Smooth muscle cell (in vitro differentiated cells): ENCODE measurements around the gene XNDC1N. TPM values are rescaled to one million over a fixed set of nuclear protein-coding genes. Genes with fewer than 3 reads are reported as not detected.
A peak's percentile ranks its signal among the peaks of the same experiment; 100 is the strongest.

Source experiments
- DNase-seq: peaks from one replicate; lab custom pipeline; 2025; ENCODE audit not compliant: unreplicated experiment; lab: John Stamatoyannopoulos, UW
- H2AFZ ChIP-seq: fragments of 200-600 bp; sonication (generic); 2 replicates; pipeline ENCODE4 v1.6.0; 2016; ENCODE audit warnings: antibody characterized with exemption, low read depth, mild to moderate bottlenecking
- H3F3A ChIP-seq: fragments of 200-600 bp; sonication (generic); 2 replicates; pipeline ENCODE4 v1.6.0; 2017; ENCODE audit warnings: antibody characterized with exemption, low read depth
- H3K27ac ChIP-seq: fragments of 200-600 bp; sonication (generic); 2 replicates; pipeline ENCODE4 v1.5.1; 2016; ENCODE audit warnings: low read depth, mild to moderate bottlenecking
- H3K27me3 ChIP-seq: fragments of 200-600 bp; sonication (generic); 2 replicates; pipeline ENCODE4 v1.6.1; 2016; ENCODE audit warnings: low read depth, mild to moderate bottlenecking
- H3K36me3 ChIP-seq: fragments of 200-600 bp; sonication (generic); 2 replicates; pipeline ENCODE4 v1.5.1; 2016; ENCODE audit warnings: low read depth
- H3K4me1 ChIP-seq: fragments of 200-600 bp; sonication (generic); 2 replicates; pipeline ENCODE4 v1.5.1; 2016; ENCODE audit warnings: low read depth
- H3K4me2 ChIP-seq: fragments of 200-600 bp; sonication (generic); 2 replicates; pipeline ENCODE4 v1.6.0; 2016; ENCODE audit warnings: mild to moderate bottlenecking
- H3K4me3 ChIP-seq: fragments of 200-600 bp; sonication (generic); 2 replicates; pipeline ENCODE4 v1.5.1; 2016; ENCODE audit warnings: mild to moderate bottlenecking
- H3K79me2 ChIP-seq: fragments of 200-600 bp; sonication (generic); 2 replicates; pipeline ENCODE4 v1.6.0; 2016; ENCODE audit warnings: low read depth, mild to moderate bottlenecking
- H3K9ac ChIP-seq: fragments of 200-600 bp; sonication (generic); 2 replicates; pipeline ENCODE4 v1.6.0; 2016; ENCODE audit warnings: low read depth
- H3K9me3 ChIP-seq: fragments of 200-600 bp; sonication (generic); replicated peaks from 2 replicates; pipeline ENCODE4 v1.5.1; 2016; ENCODE audit warnings: low read depth
- H4K20me1 ChIP-seq: fragments of 200-600 bp; sonication (generic); 2 replicates; pipeline ENCODE4 v1.6.0; 2016; ENCODE audit warnings: low read depth
- WGBS: methylation state at CpG from one replicate; pipeline ENCODE4 v1.1.7; 2016; ENCODE audit warnings: low lambda C conversion rate; 5-methylcytosine and 5-hydroxymethylcytosine counted together
- polyA plus RNA-seq: library from polyadenylated mRNA; unstranded; fragments of >200 nt; fragmentation: Nextera tagmentation; extraction: Ambion mirVana; gene quantifications from 2 replicates; pipeline ENCODE4 v1.2.1, GENCODE V29; 2016
- total RNA-seq: library from RNA; depleted of rRNA; stranded (reverse); fragments of >200 nt; gene quantifications from 2 replicates; pipeline ENCODE4 v1.2.3, GENCODE V29; 2014
- TF ChIP-seq, protein P1 (sequence below): fragments of 200-600 bp; sonication (generic); IDR thresholded peaks from 2 replicates; pipeline ENCODE4 v1.5.1; 2017; ENCODE audit warnings: borderline replicate concordance, mild to moderate bottlenecking, antibody characterized with exemption; ENCODE audit not compliant: insufficient read depth, poor library complexity, severe bottlenecking

XNDC1N gene
- total and polyA plus RNA-seq, 2 experiments from 2014 or later, result 1.1 to 1.4 TPM

DNA sequence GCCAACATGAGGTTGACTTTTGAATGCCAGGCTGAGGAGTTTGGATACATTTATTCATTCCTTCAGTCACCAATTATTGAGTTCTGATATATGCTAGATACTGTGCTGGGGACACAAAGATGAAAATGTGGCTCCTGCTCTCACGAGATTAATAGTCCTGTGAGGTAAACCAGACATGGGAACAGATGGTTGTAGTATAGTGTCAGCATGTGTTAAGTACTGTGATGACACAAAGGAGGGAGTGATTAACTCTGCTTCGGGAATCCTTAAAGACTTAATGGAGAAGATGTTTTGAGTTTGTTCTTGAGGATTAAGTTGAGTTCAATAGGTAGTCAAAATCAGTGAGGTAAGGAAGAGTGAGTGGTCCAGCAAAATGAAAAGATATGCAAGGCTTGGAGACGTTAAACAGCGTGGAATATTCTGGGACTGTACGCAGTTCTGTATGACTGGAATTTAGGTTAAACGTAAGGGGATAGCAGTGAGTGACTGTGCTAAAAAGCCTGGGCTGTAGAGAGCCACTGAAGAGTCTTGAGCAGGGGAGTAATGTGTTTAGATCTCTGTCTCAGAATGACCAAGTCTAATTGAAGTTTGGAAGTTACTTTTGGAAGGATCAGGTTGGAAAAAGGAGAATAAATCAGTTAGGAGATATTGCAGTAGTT is 12.3 kb upstream of the XNDC1N start:
- Histone ChIP-seq H3K4me3 (no peak overlapping the region), H3K27ac (peak overlapping the region; percentile 88), H3K4me2 (peak overlapping the region; percentile 51), H2AFZ (no peak overlapping the region), H3K79me2 (peaks cover 70% of the 10 kb centered on the region), H3K9me3 (no peaks in the 10 kb centered on the region), H3K36me3 (no peaks in the 10 kb centered on the region), H3K27me3 (no peaks in the 10 kb centered on the region), H3K4me1 (peaks cover 38% of the 10 kb centered on the region), H3F3A (peaks cover 32% of the 10 kb centered on the region), H4K20me1 (peaks cover 55% of the 10 kb centered on the region), H3K9ac (peak overlapping the region; percentile 75)
- TF ChIP-seq, protein P1, sequence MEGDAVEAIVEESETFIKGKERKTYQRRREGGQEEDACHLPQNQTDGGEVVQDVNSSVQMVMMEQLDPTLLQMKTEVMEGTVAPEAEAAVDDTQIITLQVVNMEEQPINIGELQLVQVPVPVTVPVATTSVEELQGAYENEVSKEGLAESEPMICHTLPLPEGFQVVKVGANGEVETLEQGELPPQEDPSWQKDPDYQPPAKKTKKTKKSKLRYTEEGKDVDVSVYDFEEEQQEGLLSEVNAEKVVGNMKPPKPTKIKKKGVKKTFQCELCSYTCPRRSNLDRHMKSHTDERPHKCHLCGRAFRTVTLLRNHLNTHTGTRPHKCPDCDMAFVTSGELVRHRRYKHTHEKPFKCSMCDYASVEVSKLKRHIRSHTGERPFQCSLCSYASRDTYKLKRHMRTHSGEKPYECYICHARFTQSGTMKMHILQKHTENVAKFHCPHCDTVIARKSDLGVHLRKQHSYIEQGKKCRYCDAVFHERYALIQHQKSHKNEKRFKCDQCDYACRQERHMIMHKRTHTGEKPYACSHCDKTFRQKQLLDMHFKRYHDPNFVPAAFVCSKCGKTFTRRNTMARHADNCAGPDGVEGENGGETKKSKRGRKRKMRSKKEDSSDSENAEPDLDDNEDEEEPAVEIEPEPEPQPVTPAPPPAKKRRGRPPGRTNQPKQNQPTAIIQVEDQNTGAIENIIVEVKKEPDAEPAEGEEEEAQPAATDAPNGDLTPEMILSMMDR, result no peak
- DNase-seq, result no peak
- WGBS, result 14% methylated on average over 6 of the region's 6 CpGs

DNA sequence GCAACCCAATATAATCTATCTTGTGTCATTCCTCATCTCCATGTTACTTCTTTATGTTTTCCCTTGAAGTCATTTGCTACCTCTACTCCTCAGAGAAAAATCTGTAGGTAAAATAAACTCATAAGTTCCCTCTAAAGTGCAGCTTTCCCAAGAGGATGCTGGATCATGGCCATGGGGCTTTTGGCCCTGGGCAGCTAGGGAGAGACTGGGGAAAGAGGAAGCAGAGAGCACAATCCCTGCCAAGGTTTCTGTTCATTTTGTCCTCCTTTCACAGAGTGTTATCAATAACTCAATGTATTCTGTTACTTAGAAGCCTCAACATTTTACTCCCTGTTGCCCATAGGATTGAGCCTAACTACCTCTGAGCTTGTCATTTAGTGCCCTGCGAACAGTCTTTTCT is 9.4 kb upstream of the XNDC1N start:
- no peaks in the 10 kb centered on the region for H3K9me3 ChIP-seq
- H2AFZ ChIP-seq, result no peak overlapping the region
- peaks cover 82% of the 10 kb centered on the region for H4K20me1 ChIP-seq
- no peak overlapping the region for H3K4me3 ChIP-seq
- H3K36me3 ChIP-seq, result no peaks in the 10 kb centered on the region
- H3K4me2 ChIP-seq, result no peak overlapping the region
- H3K27me3 ChIP-seq, result no peaks in the 10 kb centered on the region
- DNase-seq, result no peak
- no peak overlapping the region for H3K27ac ChIP-seq
- H3K79me2 ChIP-seq, result peaks cover 88% of the 10 kb centered on the region
- H3F3A ChIP-seq, result peaks cover 17% of the 10 kb centered on the region
- peaks cover 27% of the 10 kb centered on the region for H3K4me1 ChIP-seq
- WGBS, result 100% methylated on average over 1 of the region's 1 CpG
- no peak overlapping the region for H3K9ac ChIP-seq
- TF ChIP-seq, protein P1, result no peak

GRCh38 chr11:71936825-71937224 is 8.4 kb upstream of the XNDC1N start:
- H3K79me2 ChIP-seq, result peaks cover 88% of the 10 kb centered on the region
- no peak overlapping the region for H2AFZ ChIP-seq
- no peak for DNase-seq
- H3F3A ChIP-seq, result peaks cover 13% of the 10 kb centered on the region
- no peak overlapping the region for H3K9ac ChIP-seq
- TF ChIP-seq, protein P1, result no peak
- 65% methylated on average over 5 of the region's 5 CpGs for WGBS
- peaks cover 21% of the 10 kb centered on the region for H3K4me1 ChIP-seq
- H3K27me3 ChIP-seq, result no peaks in the 10 kb centered on the region
- no peak overlapping the region for H3K4me2 ChIP-seq
- H3K36me3 ChIP-seq, result no peaks in the 10 kb centered on the region
- H3K27ac ChIP-seq, result no peak overlapping the region
- H4K20me1 ChIP-seq, result peaks cover 86% of the 10 kb centered on the region
- H3K9me3 ChIP-seq, result no peaks in the 10 kb centered on the region
- no peak overlapping the region for H3K4me3 ChIP-seq
